Measurements from ENCODE around the gene PLD1. TPM values are rescaled to one million over a fixed set of nuclear protein-coding genes. Genes with fewer than 3 reads are reported as not detected.

The PLD1 gene
- total and polyA plus RNA-seq, 2 of the 8 experiments (the other 6 are each of a cell fraction or from before 2014, with no cell fraction given) = 1.2 to 2.6 TPM

- Histone ChIP-seq H2BK120ac (replicated peaks; ENCODE audit: low read depth, low read length) (no peak overlapping the region), H2BK20ac (ENCODE audit: low read length) (no peak overlapping the region), H3K23ac (ENCODE audit: insufficient read length) (no peak overlapping the region), H3K9me3 (ENCODE audit: insufficient read depth in 2 of 2, low read depth in 1 of 2, low read length in 1 of 2) (no peaks in the 10 kb centered on the region), H3K4me1 (replicated peaks in 1 of 4; ENCODE audit: control insufficient read depth in 3 of 4, insufficient read depth in 4 of 4, low read length in 3 of 4) (no peaks in the 10 kb centered on the region), H3K9ac (replicated peaks in 1 of 4; ENCODE audit: extremely low read depth in 1 of 4, low read depth in 3 of 4, low read length in 3 of 4) (no peak overlapping the region), H3K79me2 (ENCODE audit: control insufficient read depth in 1 of 2, insufficient read depth in 2 of 2, low read length in 2 of 2) (no peaks in the 10 kb centered on the region), H3K36me3 (ENCODE audit: control insufficient read depth in 2 of 4, insufficient read depth in 4 of 4, low read length in 3 of 4) (no peaks in the 10 kb centered on the region), H3K79me1 (ENCODE audit: low read depth, low read length) (no peaks in the 10 kb centered on the region), H3K4me3 (ENCODE audit: extremely low read depth in 1 of 4, insufficient read depth in 2 of 4, low read depth in 3 of 4, low read length in 4 of 4) (no peak overlapping the region), H4K91ac (replicated peaks; ENCODE audit: insufficient read length, low read length) (no peak overlapping the region), H3K23me2 (ENCODE audit: low read depth, low read length) (no peaks in the 10 kb centered on the region), H3K27me3 (replicated peaks in 1 of 4; ENCODE audit: control insufficient read depth in 3 of 4, extremely low read depth in 1 of 4, insufficient read depth in 3 of 4, low read length in 3 of 4) (no peaks in the 10 kb centered on the region), H2BK5ac (ENCODE audit: low read depth, low read length) (no peak overlapping the region), H4K8ac (ENCODE audit: extremely low read depth, insufficient read depth, low read length) (no peak overlapping the region), H3K27ac (ENCODE audit: low read depth, low read length) (no peak overlapping the region), H3K14ac (ENCODE audit: insufficient read length) (no peak overlapping the region), H3K18ac (ENCODE audit: extremely low read depth, low read length) (no peak overlapping the region), H4K5ac (ENCODE audit: insufficient read length, low read depth, low read length) (no peak overlapping the region), H3K4me2 (ENCODE audit: insufficient read depth in 1 of 2, low read depth in 2 of 2, low read length in 2 of 2) (no peak overlapping the region), H3K56ac (replicated peaks; ENCODE audit: insufficient read length, low read depth, low read length) (no peak overlapping the region), H2AK5ac (ENCODE audit: low read depth, low read length) (no peak overlapping the region), H2BK15ac (ENCODE audit: low read length) (no peak overlapping the region), H2BK12ac (ENCODE audit: low read depth, low read length) (no peak overlapping the region), H4K20me1 (replicated peaks in 1 of 2; ENCODE audit: control insufficient read depth in 1 of 2, insufficient read depth in 2 of 2, low read length in 2 of 2) (no peaks in the 10 kb centered on the region), H2AFZ (ENCODE audit: low read length) (no peak overlapping the region), H3K4ac (replicated peaks; ENCODE audit: insufficient read length, low read depth, low read length) (no peak overlapping the region)
- FAIRE-seq = no peak
- POLR2A ChIA-PET (ENCODE audit: partially characterized antibody) = no interaction called here
- 86% methylated on average over 3 of the region's 3 CpGs; no CpG with 5 or more reads in 1 of the 2 experiments for WGBS, 2 experiments (ENCODE audit: extremely low coverage in 1 of 2, insufficient coverage in 1 of 2, insufficient read length in 1 of 2, insufficient replicate concordance in 2 of 2, low coverage in 1 of 2, low lambda C conversion rate in 2 of 2, missing lambda C conversion rate in 1 of 2)
- no peak for DNase-seq (ENCODE audit: low read depth in 1 of 2, low spot score in 2 of 2)
- CTCF ChIA-PET (ENCODE audit: partially characterized antibody) = interaction anchor here (0.6 to 1.9 kb wide), 8 partner anchors 9 to 823 kb away, joined by 3 to 10 read pairs (median 4); no protein-coding TSS in a partner anchor
- TF ChIP-seq SIX5 (IDR thresholded peaks at IDR 0.05; ENCODE audit: low read depth, low read length) (no peak), ASH2L (IDR thresholded peaks at IDR 0.05; ENCODE audit: low read length) (no peak), KDM1A (IDR thresholded peaks at IDR 0.05; ENCODE audit: borderline replicate concordance, low read length) (no peak), EP300 (IDR thresholded peaks at IDR 0.05; ENCODE audit: borderline replicate concordance in 1 of 2, low read depth in 2 of 2, low read length in 2 of 2) (no peak), BRCA1 (IDR thresholded peaks at IDR 0.05; ENCODE audit: low read depth, low read length) (no peak), SAP30 (IDR thresholded peaks at IDR 0.05; ENCODE audit: insufficient read depth, insufficient replicate concordance, low read length) (no peak), CHD2 (IDR thresholded peaks at IDR 0.05; ENCODE audit: low read length) (no peak), TEAD4 (IDR thresholded peaks at IDR 0.05; ENCODE audit: low read depth, low read length) (no peak), POLR2AphosphoS5 (IDR thresholded peaks at IDR 0.05; ENCODE audit: low read depth, low read length) (no peak), FOSL1 (IDR thresholded peaks at IDR 0.05; ENCODE audit: insufficient read depth, low read depth, low read length) (no peak), TAF7 (optimal IDR thresholded peaks at IDR 0.05; ENCODE audit: borderline replicate concordance, low read depth, low read length) (no peak), RBBP5 (IDR thresholded peaks at IDR 0.05; ENCODE audit: borderline replicate concordance, low read depth, low read length) (no peak), YY1 (IDR thresholded peaks at IDR 0.05; ENCODE audit: low read depth, low read length) (no peak), BCL11A (IDR thresholded peaks at IDR 0.05; ENCODE audit: low read depth in 2 of 2, low read length in 2 of 2) (no peak)
- TF ChIP-seq, protein P1, sequence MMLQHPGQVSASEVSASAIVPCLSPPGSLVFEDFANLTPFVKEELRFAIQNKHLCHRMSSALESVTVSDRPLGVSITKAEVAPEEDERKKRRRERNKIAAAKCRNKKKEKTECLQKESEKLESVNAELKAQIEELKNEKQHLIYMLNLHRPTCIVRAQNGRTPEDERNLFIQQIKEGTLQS (IDR thresholded peaks at IDR 0.05; ENCODE audit: insufficient read depth, low read depth, low read length) = no peak
Measured at GRCh38 chr3:171660188-171660587, 150.1 kb downstream of the PLD1 start.

All from H1 (cell line).